ENCODE measurements around the gene RGL1.

RGL1 gene

DNA sequence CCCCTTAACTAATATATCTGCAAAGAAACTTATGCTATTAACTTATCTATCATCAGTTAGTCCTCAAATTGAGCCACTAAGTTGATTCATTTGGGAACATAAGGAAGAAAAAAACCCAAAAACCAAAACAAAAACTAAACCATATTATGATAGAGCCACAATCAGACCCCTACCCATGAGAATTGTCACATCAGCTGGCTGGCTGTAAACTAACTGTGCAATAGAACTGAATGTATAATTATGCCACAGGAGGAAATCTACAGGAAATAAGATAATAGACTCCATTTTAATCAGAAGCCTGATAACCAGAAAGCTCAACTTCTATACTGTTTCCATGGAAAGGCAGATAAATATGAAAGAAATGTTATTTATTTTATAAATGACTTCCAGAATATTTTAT lies 110.0 kb downstream of the RGL1 start:
- H3K4me1 ChIP-seq (ENCODE audit: insufficient read depth, insufficient read length), result peaks cover 2% of the 10 kb centered on the region
- no peak for TF ChIP-seq ZNF274 (IDR thresholded peaks at IDR 0.05; ENCODE audit: low read depth, low read length)
- TF ChIP-seq SUZ12 (IDR thresholded peaks at IDR 0.05; ENCODE audit: extremely low read depth, insufficient read depth, insufficient read length), result no peak
- no peak for TF ChIP-seq YY1 (IDR thresholded peaks at IDR 0.05; ENCODE audit: insufficient read depth, insufficient read length)
- no peak overlapping the region for H3K9ac ChIP-seq (ENCODE audit: insufficient read length, low read depth)
- H3K4me3 ChIP-seq (ENCODE audit: insufficient read length, low read depth), result no peak overlapping the region
- H3K36me3 ChIP-seq (ENCODE audit: insufficient read depth, insufficient read length, low read length), result peaks cover 60% of the 10 kb centered on the region
- DNase-seq (ENCODE audit: low read depth, low spot score), result no peak
- no peaks in the 10 kb centered on the region for H3K27me3 ChIP-seq (ENCODE audit: insufficient read depth, insufficient read length)
- H3K9me3 ChIP-seq (ENCODE audit: insufficient read depth, low read length), result no peaks in the 10 kb centered on the region

DNA sequence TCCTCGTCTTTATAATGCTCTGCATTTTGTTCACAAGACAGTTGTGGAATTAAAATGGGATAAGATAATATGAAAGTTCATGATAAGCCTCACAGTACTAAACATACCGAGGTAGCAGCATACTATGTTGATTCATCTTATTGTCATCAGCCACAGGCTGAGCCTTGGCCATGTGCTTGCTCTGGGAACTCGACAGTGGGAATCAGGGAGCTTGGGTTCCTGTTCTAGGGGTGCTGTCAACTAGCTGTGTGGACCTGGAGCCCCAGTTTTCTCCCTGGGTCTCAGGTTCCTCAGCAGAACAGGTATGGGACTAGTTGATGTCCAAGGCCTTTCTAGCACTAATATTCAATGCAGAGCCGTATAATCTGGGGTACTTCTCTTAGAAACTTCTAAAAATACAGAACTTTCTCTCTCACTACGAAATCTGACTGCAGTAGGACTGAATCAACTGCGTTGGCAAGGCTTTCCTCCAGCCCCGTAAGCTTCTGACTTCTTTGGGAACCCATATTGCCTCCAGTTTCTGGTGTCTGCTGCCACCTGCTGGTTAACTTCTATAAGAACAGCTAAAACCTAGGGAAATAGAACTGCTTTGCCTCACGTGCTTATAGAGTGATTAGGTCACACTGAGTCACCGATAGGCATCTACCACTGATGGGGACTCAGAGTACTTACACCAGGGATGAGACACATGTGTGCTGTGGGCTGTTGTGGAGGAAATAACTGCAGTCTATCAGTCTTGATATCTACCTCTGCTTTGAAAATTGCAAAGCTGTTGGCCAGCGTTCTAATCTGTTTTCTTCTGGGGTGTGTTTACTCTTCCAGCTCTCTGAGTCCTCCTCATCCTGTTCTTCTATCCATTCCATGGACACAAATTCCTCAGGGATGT lies 110.9 kb downstream of the RGL1 start:
- peaks cover 2% of the 10 kb centered on the region for H3K4me1 ChIP-seq (ENCODE audit: insufficient read depth, insufficient read length)
- H3K9ac ChIP-seq (ENCODE audit: insufficient read length, low read depth), result peak overlapping the region; percentile 12
- H3K9me3 ChIP-seq (ENCODE audit: insufficient read depth, low read length), result no peaks in the 10 kb centered on the region
- H3K36me3 ChIP-seq (ENCODE audit: insufficient read depth, insufficient read length, low read length), result peaks cover 64% of the 10 kb centered on the region
- peak; percentile 94 for DNase-seq (ENCODE audit: low read depth, low spot score)
- H3K4me3 ChIP-seq (ENCODE audit: insufficient read length, low read depth), result no peak overlapping the region
- TF ChIP-seq YY1 (IDR thresholded peaks at IDR 0.05; ENCODE audit: insufficient read depth, insufficient read length) (no peak), ZNF274 (IDR thresholded peaks at IDR 0.05; ENCODE audit: low read depth, low read length) (no peak), SUZ12 (IDR thresholded peaks at IDR 0.05; ENCODE audit: extremely low read depth, insufficient read depth, insufficient read length) (no peak)
- no peaks in the 10 kb centered on the region for H3K27me3 ChIP-seq (ENCODE audit: insufficient read depth, insufficient read length)

DNA sequence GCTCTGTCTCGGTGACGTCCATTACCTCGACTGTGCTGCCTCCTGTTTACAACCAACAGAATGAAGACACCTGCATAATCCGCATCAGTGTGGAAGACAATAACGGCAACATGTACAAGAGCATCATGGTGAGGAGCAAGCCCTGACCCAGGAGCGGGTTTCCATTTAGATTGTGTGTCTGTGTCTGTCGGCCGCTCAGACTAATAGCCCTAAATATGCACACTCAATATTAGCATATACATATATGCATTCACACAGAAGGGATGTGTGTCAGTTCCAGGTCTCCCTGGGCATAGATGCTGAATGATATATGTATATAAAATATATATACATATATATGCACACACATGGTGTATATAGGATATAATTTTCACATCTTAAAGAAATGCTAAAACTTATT lies 111.7 kb downstream of the RGL1 start:
- no peaks in the 10 kb centered on the region for H3K27me3 ChIP-seq (ENCODE audit: insufficient read depth, insufficient read length)
- no peak overlapping the region for H3K4me3 ChIP-seq (ENCODE audit: insufficient read length, low read depth)
- DNase-seq (ENCODE audit: low read depth, low spot score), result no peak
- TF ChIP-seq ZNF274 (IDR thresholded peaks at IDR 0.05; ENCODE audit: low read depth, low read length) (no peak), SUZ12 (IDR thresholded peaks at IDR 0.05; ENCODE audit: extremely low read depth, insufficient read depth, insufficient read length) (no peak), YY1 (IDR thresholded peaks at IDR 0.05; ENCODE audit: insufficient read depth, insufficient read length) (no peak)
- H3K36me3 ChIP-seq (ENCODE audit: insufficient read depth, insufficient read length, low read length), result peaks cover 56% of the 10 kb centered on the region
- H3K4me1 ChIP-seq (ENCODE audit: insufficient read depth, insufficient read length), result peaks cover 2% of the 10 kb centered on the region
- H3K9ac ChIP-seq (ENCODE audit: insufficient read length, low read depth), result no peak overlapping the region
- no peaks in the 10 kb centered on the region for H3K9me3 ChIP-seq (ENCODE audit: insufficient read depth, low read length)

DNA sequence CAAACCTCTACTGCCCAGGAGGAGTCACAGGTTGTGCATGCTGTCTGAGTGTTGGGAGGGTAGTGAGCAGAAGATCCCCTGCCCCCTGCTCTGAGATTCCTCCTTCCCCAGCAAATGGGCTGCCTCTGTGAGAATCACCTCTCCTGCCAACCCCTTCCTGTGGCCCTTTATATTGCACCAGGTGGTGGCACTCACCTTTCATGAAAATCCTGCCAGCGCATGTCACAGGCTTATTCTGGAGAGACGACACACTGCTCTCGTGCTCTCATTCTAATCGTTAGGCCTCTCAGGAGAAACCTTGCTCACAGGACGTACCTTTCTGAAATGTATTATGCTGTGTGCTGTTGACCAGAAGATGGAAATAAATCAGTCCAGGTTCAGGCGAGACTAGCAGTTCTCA lies 113.7 kb downstream of the RGL1 start:
- no peak for DNase-seq (ENCODE audit: low read depth, low spot score)
- peaks cover 51% of the 10 kb centered on the region for H3K36me3 ChIP-seq (ENCODE audit: insufficient read depth, insufficient read length, low read length)
- no peaks in the 10 kb centered on the region for H3K27me3 ChIP-seq (ENCODE audit: insufficient read depth, insufficient read length)
- no peak overlapping the region for H3K9ac ChIP-seq (ENCODE audit: insufficient read length, low read depth)
- H3K4me3 ChIP-seq (ENCODE audit: insufficient read length, low read depth), result no peak overlapping the region
- H3K9me3 ChIP-seq (ENCODE audit: insufficient read depth, low read length), result no peaks in the 10 kb centered on the region
- no peak for TF ChIP-seq SUZ12 (IDR thresholded peaks at IDR 0.05; ENCODE audit: extremely low read depth, insufficient read depth, insufficient read length)
- TF ChIP-seq ZNF274 (IDR thresholded peaks at IDR 0.05; ENCODE audit: low read depth, low read length), result no peak
- TF ChIP-seq YY1 (IDR thresholded peaks at IDR 0.05; ENCODE audit: insufficient read depth, insufficient read length), result no peak
- peaks cover 2% of the 10 kb centered on the region for H3K4me1 ChIP-seq (ENCODE audit: insufficient read depth, insufficient read length)

DNA sequence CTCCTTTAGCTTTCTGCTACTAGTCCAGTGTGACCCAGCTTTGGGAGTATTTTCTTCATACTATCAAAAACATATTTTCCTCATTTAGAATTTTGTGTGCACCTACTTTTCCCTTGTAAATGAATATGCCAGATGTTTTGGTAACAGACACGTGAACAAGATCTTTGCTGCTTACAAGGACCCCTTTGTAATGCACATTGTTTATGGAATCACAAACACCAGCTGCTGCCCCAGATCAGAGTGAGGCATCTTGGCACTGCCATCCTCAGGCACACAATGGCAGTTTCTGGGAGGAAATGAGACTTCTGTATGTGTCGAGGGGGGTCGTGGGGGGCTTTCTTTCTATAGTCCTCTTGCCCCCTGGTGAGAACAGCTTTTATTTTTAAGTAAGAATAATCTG lies 115.7 kb downstream of the RGL1 start:
- Histone ChIP-seq H3K9me3 (ENCODE audit: insufficient read depth, low read length) (no peaks in the 10 kb centered on the region), H3K27me3 (ENCODE audit: insufficient read depth, insufficient read length) (no peaks in the 10 kb centered on the region), H3K9ac (ENCODE audit: insufficient read length, low read depth) (no peak overlapping the region), H3K4me1 (ENCODE audit: insufficient read depth, insufficient read length) (peaks cover 2% of the 10 kb centered on the region), H3K36me3 (ENCODE audit: insufficient read depth, insufficient read length, low read length) (peaks cover 49% of the 10 kb centered on the region), H3K4me3 (ENCODE audit: insufficient read length, low read depth) (no peak overlapping the region)
- no peak for DNase-seq (ENCODE audit: low read depth, low spot score)
- no peak for TF ChIP-seq ZNF274 (IDR thresholded peaks at IDR 0.05; ENCODE audit: low read depth, low read length)
- TF ChIP-seq YY1 (IDR thresholded peaks at IDR 0.05; ENCODE audit: insufficient read depth, insufficient read length), result no peak
- TF ChIP-seq SUZ12 (IDR thresholded peaks at IDR 0.05; ENCODE audit: extremely low read depth, insufficient read depth, insufficient read length), result no peak

DNA sequence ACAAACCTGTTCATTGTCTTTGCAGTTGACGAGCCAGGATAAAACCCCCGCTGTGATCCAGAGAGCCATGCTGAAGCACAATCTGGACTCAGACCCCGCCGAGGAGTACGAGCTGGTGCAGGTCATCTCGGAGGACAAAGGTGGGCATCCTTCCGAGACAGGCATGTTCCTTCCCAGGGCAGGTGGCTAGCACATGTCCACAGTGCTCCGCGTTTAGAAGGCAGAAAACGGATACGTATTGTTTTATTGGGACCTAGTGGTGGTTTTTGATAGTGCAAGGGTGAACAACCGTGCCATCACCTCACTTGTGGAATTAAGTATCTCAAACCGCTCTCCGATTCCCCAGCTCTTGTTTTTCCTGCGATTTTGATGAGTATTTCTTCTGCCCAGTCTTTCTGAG lies 117.3 kb downstream of the RGL1 start:
- H3K36me3 ChIP-seq (ENCODE audit: insufficient read depth, insufficient read length, low read length), result peaks cover 55% of the 10 kb centered on the region
- DNase-seq (ENCODE audit: low read depth, low spot score), result no peak
- H3K9me3 ChIP-seq (ENCODE audit: insufficient read depth, low read length), result no peaks in the 10 kb centered on the region
- H3K9ac ChIP-seq (ENCODE audit: insufficient read length, low read depth), result no peak overlapping the region
- H3K4me1 ChIP-seq (ENCODE audit: insufficient read depth, insufficient read length), result peaks cover 3% of the 10 kb centered on the region
- H3K27me3 ChIP-seq (ENCODE audit: insufficient read depth, insufficient read length), result no peaks in the 10 kb centered on the region
- no peak overlapping the region for H3K4me3 ChIP-seq (ENCODE audit: insufficient read length, low read depth)
- TF ChIP-seq SUZ12 (IDR thresholded peaks at IDR 0.05; ENCODE audit: extremely low read depth, insufficient read depth, insufficient read length) (no peak), ZNF274 (IDR thresholded peaks at IDR 0.05; ENCODE audit: low read depth, low read length) (no peak), YY1 (IDR thresholded peaks at IDR 0.05; ENCODE audit: insufficient read depth, insufficient read length) (no peak)

DNA sequence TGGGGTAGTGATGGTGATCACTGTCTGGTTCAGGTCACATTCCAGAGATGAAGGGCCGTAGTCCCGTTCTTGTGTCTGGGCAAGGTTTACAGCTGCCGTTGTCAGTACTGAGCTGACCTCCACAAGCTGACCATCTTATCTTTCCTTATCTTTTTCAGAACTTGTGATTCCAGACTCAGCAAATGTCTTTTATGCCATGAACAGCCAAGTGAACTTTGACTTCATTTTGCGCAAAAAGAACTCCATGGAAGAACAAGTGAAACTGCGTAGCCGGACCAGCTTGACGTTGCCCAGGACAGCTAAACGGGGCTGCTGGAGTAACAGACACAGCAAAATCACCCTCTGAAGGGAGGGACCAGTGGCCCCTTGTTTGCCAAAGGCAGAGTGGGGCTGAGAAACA lies 121.0 kb downstream of the RGL1 start:
- Histone ChIP-seq H3K9ac (ENCODE audit: insufficient read length, low read depth) (no peak overlapping the region), H3K4me1 (ENCODE audit: insufficient read depth, insufficient read length) (peaks cover 3% of the 10 kb centered on the region), H3K4me3 (ENCODE audit: insufficient read length, low read depth) (no peak overlapping the region), H3K36me3 (ENCODE audit: insufficient read depth, insufficient read length, low read length) (peaks cover 45% of the 10 kb centered on the region), H3K9me3 (ENCODE audit: insufficient read depth, low read length) (no peaks in the 10 kb centered on the region), H3K27me3 (ENCODE audit: insufficient read depth, insufficient read length) (no peaks in the 10 kb centered on the region)
- DNase-seq (ENCODE audit: low read depth, low spot score), result no peak
- no peak for TF ChIP-seq SUZ12 (IDR thresholded peaks at IDR 0.05; ENCODE audit: extremely low read depth, insufficient read depth, insufficient read length)
